HepG2 (cell line): ENCODE data around the gene ANKRD12. TPM values are rescaled to one million over a fixed set of nuclear protein-coding genes. Genes with fewer than 3 reads are reported as not detected.

ENCODE experiments used
- CENPX ChIP-seq: sonication (generic); formaldehyde crosslinking; IDR thresholded peaks from 2 replicates; pipeline ENCODE4 v1.9.0; 2021; ENCODE audit warnings: mild to moderate bottlenecking, missing genetic modification reagents, moderate library complexity
- CREB1 ChIP-seq, 2 experiments: fragments of 450-650 bp in 1 of 2; IDR thresholded peaks; 2 replicates each; pipeline ENCODE4 v1.6.1; 2016 to 2017; ENCODE audit warnings: control low read depth in 1 of 2, mild to moderate bottlenecking in 1 of 2, missing compliant biosample characterization in 1 of 2, missing genetic modification characterization in 1 of 2
- FOXJ3 ChIP-seq: sonication (generic); formaldehyde crosslinking; IDR thresholded peaks from 2 replicates; pipeline ENCODE4 v1.4.0; 2020; ENCODE audit warnings: missing genetic modification reagents, mild to moderate bottlenecking, borderline replicate concordance
- GATA4 ChIP-seq: sonication (generic); IDR thresholded peaks from 2 replicates; pipeline ENCODE4 v1.6.1; 2016; ENCODE audit warnings: antibody characterized with exemption, low read depth, borderline replicate concordance
- HIVEP1 ChIP-seq: sonication (generic); formaldehyde crosslinking; IDR thresholded peaks from 2 replicates; pipeline ENCODE4 v1.4.0; 2020; ENCODE audit warnings: mild to moderate bottlenecking, missing genetic modification reagents
- KAT7 ChIP-seq: IDR thresholded peaks from 2 replicates; pipeline ENCODE4 v1.6.1; 2018; ENCODE audit warnings: borderline replicate concordance, missing compliant biosample characterization
- KLF6 ChIP-seq: IDR thresholded peaks from 2 replicates; pipeline ENCODE4 v1.8.0; 2016; ENCODE audit warnings: missing biosample characterization, missing genetic modification reagents
- MXI1 ChIP-seq: IDR thresholded peaks from 3 replicates; pipeline ENCODE4 v1.6.1; 2012; ENCODE audit warnings: low read depth, low read length, inconsistent platforms, borderline replicate concordance
- NPAS2 ChIP-seq: sonication (generic); formaldehyde crosslinking; IDR thresholded peaks from 2 replicates; pipeline ENCODE4 v1.8.0; 2022; ENCODE audit warnings: mild to moderate bottlenecking, missing genetic modification reagents, borderline replicate concordance
- POLR2A ChIP-seq, 2 experiments: IDR thresholded peaks; 2 replicates each; pipeline ENCODE4 v1.6.1; 2011; ENCODE audit warnings: low read depth in 2 of 2, low read length in 2 of 2, mild to moderate bottlenecking in 1 of 2, moderate library complexity in 1 of 2; ENCODE audit not compliant: insufficient read depth in 1 of 2
- POLR2AphosphoS2 ChIP-seq: IDR thresholded peaks from 2 replicates; pipeline ENCODE4 v1.6.1; 2011; ENCODE audit warnings: low read depth, low read length, improper control_type of control experiment
- POLR2G ChIP-seq: fragments of 200-400 bp; formaldehyde crosslinking; IDR thresholded peaks from 2 replicates; pipeline ENCODE4 v1.6.1; 2018; ENCODE audit warnings: mild to moderate bottlenecking, low read depth, low read length, moderate library complexity
- SP4 ChIP-seq: sonication (generic); formaldehyde crosslinking; IDR thresholded peaks from 2 replicates; pipeline ENCODE4 v1.8.1; 2023; ENCODE audit warnings: mild to moderate bottlenecking, missing genetic modification reagents
- SPEN ChIP-seq: sonication (generic); formaldehyde crosslinking; IDR thresholded peaks from 2 replicates; pipeline ENCODE4 v1.5.1; 2020; ENCODE audit warnings: low read depth, mild to moderate bottlenecking, missing genetic modification reagents
- SRSF9 ChIP-seq: fragments of 200-400 bp; formaldehyde crosslinking; IDR thresholded peaks from 2 replicates; pipeline ENCODE4 v1.6.1; 2018; ENCODE audit warnings: borderline replicate concordance, mild to moderate bottlenecking, low read depth, low read length; ENCODE audit not compliant: insufficient read depth, poor library complexity, severe bottlenecking
- TSC22D2 ChIP-seq: sonication (generic); formaldehyde crosslinking; IDR thresholded peaks from 2 replicates; pipeline ENCODE4 v1.5.1; 2020; ENCODE audit warnings: missing genetic modification reagents, mild to moderate bottlenecking, borderline replicate concordance
- ZBTB38 ChIP-seq: sonication (generic); formaldehyde crosslinking; IDR thresholded peaks from 2 replicates; pipeline ENCODE4 v1.5.1; 2020; ENCODE audit warnings: mild to moderate bottlenecking, missing genetic modification reagents
- ZFP37 ChIP-seq: sonication (generic); formaldehyde crosslinking; IDR thresholded peaks from 2 replicates; pipeline ENCODE4 v1.4.0; 2020; ENCODE audit warnings: missing genetic modification reagents, borderline replicate concordance
- ZFY ChIP-seq: sonication (generic); formaldehyde crosslinking; IDR thresholded peaks from 2 replicates; pipeline ENCODE4 v1.4.0; 2020; ENCODE audit warnings: missing genetic modification reagents
- ZNF558 ChIP-seq: sonication (generic); formaldehyde crosslinking; IDR thresholded peaks from 2 replicates; pipeline ENCODE4 v1.9.0; 2022; ENCODE audit warnings: mild to moderate bottlenecking, missing genetic modification reagents, borderline replicate concordance
- ZNF780A ChIP-seq: sonication (generic); formaldehyde crosslinking; IDR thresholded peaks from 2 replicates; pipeline ENCODE4 v1.8.0; 2022; ENCODE audit warnings: mild to moderate bottlenecking, missing genetic modification reagents, moderate library complexity
- polyA plus RNA-seq, 8 experiments: library from polyadenylated mRNA; depleted of rRNA in 3 of 8; stranded (reverse) in 7 of 8; unstranded in 1 of 8; fragments of >200 nt; fragmentation: Illumina TruSeq in 4 of 8; extraction: Trizol in 4 of 8; gene quantifications; 2 replicates each; pipeline versions ENCODE4 v1.2.1 to v1.2.3, GENCODE V29; 2011 to 2016; ENCODE audit warnings: low read depth in 4 of 8, missing spikeins in 1 of 8, mixed read lengths in 1 of 8; ENCODE audit not compliant: insufficient read depth in 1 of 8
- total RNA-seq, 5 experiments: library from RNA; depleted of rRNA; stranded (reverse); fragments of >200 nt; fragmentation: Illumina TruSeq; extraction: Trizol; gene quantifications; 2 replicates each; pipeline ENCODE4 v1.2.3, GENCODE V29; 2016; ENCODE audit warnings: low read depth in 1 of 5
- TF ChIP-seq, protein P1 (sequence below): sonication (generic); IDR thresholded peaks from 2 replicates; pipeline ENCODE4 v1.6.1; 2016; ENCODE audit warnings: low read depth, borderline replicate concordance
- TF ChIP-seq, protein P2 (sequence below): sonication (generic); formaldehyde crosslinking; IDR thresholded peaks from 2 replicates; pipeline ENCODE4 v1.5.1; 2020; ENCODE audit warnings: missing genetic modification reagents, mild to moderate bottlenecking, borderline replicate concordance
- TF ChIP-seq, protein P3 (sequence below): sonication (generic); formaldehyde crosslinking; IDR thresholded peaks from 2 replicates; pipeline ENCODE4 v1.9.0; 2022; ENCODE audit warnings: missing genetic modification reagents, mild to moderate bottlenecking, borderline replicate concordance

ANKRD12 gene
- total and polyA plus RNA-seq, 2 of the 13 experiments (the other 11 are each of a cell fraction or from before 2014, with no cell fraction given), result 6.0 to 23.2 TPM

GRCh38 chr18:9334329-9334972, 197.9 kb downstream of the ANKRD12 start, which contains the start of gene TWSG1 (continued):
- TF ChIP-seq ZNF780A (CRISPR knock-in tag) (no peak), TSC22D2 (CRISPR knock-in tag) (no peak), ZFY (peak; percentile 89; the same call in 1 of the 2 replicates), KAT7 (CRISPR knock-in tag) (no peak), ZFP37 (no peak), ZNF558 (no peak), CENPX (CRISPR knock-in tag) (no peak), POLR2AphosphoS2 (no peak), CREB1 (IDR thresholded peaks at IDR 0.05) (no peak), CREB1 (CRISPR knock-in tag; IDR thresholded peaks at IDR 0.05) (no peak), KLF6 (no peak), POLR2G (peak; percentile 50; the same call in 1 of the 2 replicates), SPEN (no peak; the same call in 1 of the 2 replicates), NPAS2 (CRISPR knock-in tag) (no peak), FOXJ3 (CRISPR knock-in tag) (no peak), HIVEP1 (0 out of 2 replicates have a peak, but pooled peaks have one; percentile 1), POLR2A (IDR thresholded peaks at IDR 0.05; ENCODE audit: insufficient read depth in 1 of 2, low read depth in 2 of 2, low read length in 2 of 2) (peak in 1 of 2 experiments; percentile 38; a peak in 1 of 4 replicates), SRSF9 (no peak), GATA4 (no peak), ZBTB38 (0 out of 2 replicates have a peak, but pooled peaks have one; percentile 1), MXI1 (0 out of 3 replicates have a peak, but pooled peaks have one; percentile 8), SP4 (peak; percentile 66)
- TF ChIP-seq, protein P1, sequence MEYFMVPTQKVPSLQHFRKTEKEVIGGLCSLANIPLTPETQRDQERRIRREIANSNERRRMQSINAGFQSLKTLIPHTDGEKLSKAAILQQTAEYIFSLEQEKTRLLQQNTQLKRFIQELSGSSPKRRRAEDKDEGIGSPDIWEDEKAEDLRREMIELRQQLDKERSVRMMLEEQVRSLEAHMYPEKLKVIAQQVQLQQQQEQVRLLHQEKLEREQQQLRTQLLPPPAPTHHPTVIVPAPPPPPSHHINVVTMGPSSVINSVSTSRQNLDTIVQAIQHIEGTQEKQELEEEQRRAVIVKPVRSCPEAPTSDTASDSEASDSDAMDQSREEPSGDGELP, result peak; percentile 72; the same call in 1 of the 2 replicates
- TF ChIP-seq, protein P2, sequence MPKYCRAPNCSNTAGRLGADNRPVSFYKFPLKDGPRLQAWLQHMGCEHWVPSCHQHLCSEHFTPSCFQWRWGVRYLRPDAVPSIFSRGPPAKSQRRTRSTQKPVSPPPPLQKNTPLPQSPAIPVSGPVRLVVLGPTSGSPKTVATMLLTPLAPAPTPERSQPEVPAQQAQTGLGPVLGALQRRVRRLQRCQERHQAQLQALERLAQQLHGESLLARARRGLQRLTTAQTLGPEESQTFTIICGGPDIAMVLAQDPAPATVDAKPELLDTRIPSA (CRISPR knock-in tag), result no peak
- TF ChIP-seq, protein P3, sequence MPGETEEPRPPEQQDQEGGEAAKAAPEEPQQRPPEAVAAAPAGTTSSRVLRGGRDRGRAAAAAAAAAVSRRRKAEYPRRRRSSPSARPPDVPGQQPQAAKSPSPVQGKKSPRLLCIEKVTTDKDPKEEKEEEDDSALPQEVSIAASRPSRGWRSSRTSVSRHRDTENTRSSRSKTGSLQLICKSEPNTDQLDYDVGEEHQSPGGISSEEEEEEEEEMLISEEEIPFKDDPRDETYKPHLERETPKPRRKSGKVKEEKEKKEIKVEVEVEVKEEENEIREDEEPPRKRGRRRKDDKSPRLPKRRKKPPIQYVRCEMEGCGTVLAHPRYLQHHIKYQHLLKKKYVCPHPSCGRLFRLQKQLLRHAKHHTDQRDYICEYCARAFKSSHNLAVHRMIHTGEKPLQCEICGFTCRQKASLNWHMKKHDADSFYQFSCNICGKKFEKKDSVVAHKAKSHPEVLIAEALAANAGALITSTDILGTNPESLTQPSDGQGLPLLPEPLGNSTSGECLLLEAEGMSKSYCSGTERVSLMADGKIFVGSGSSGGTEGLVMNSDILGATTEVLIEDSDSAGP, result peak; percentile 98
